ENCODE measurements around the gene CFAP70.

DNA sequence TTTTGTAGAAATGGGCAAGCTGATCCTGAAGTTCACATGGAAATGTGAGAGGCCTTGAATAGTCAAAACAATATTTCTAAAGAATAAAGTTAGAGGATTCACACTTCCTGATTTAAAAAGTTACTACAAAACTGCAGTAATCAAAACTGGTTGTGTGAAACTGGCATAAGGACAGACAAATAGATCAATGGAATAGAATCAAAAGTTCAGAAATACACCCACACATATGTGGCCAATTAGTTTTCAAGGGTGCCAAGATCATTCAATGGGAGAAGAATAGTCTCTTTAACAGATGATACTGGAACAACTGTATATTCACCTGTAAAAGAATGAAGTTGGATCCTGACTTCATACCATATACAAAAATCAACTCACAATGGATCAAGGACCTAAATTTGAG, 139.3 kb downstream of the CFAP70 start:
- TF ChIP-seq, protein P1, sequence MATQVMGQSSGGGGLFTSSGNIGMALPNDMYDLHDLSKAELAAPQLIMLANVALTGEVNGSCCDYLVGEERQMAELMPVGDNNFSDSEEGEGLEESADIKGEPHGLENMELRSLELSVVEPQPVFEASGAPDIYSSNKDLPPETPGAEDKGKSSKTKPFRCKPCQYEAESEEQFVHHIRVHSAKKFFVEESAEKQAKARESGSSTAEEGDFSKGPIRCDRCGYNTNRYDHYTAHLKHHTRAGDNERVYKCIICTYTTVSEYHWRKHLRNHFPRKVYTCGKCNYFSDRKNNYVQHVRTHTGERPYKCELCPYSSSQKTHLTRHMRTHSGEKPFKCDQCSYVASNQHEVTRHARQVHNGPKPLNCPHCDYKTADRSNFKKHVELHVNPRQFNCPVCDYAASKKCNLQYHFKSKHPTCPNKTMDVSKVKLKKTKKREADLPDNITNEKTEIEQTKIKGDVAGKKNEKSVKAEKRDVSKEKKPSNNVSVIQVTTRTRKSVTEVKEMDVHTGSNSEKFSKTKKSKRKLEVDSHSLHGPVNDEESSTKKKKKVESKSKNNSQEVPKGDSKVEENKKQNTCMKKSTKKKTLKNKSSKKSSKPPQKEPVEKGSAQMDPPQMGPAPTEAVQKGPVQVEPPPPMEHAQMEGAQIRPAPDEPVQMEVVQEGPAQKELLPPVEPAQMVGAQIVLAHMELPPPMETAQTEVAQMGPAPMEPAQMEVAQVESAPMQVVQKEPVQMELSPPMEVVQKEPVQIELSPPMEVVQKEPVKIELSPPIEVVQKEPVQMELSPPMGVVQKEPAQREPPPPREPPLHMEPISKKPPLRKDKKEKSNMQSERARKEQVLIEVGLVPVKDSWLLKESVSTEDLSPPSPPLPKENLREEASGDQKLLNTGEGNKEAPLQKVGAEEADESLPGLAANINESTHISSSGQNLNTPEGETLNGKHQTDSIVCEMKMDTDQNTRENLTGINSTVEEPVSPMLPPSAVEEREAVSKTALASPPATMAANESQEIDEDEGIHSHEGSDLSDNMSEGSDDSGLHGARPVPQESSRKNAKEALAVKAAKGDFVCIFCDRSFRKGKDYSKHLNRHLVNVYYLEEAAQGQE (IDR thresholded peaks at IDR 0.05; ENCODE audit: insufficient replicate concordance, low read depth) = no peak
- TF ChIP-seq, protein P2, sequence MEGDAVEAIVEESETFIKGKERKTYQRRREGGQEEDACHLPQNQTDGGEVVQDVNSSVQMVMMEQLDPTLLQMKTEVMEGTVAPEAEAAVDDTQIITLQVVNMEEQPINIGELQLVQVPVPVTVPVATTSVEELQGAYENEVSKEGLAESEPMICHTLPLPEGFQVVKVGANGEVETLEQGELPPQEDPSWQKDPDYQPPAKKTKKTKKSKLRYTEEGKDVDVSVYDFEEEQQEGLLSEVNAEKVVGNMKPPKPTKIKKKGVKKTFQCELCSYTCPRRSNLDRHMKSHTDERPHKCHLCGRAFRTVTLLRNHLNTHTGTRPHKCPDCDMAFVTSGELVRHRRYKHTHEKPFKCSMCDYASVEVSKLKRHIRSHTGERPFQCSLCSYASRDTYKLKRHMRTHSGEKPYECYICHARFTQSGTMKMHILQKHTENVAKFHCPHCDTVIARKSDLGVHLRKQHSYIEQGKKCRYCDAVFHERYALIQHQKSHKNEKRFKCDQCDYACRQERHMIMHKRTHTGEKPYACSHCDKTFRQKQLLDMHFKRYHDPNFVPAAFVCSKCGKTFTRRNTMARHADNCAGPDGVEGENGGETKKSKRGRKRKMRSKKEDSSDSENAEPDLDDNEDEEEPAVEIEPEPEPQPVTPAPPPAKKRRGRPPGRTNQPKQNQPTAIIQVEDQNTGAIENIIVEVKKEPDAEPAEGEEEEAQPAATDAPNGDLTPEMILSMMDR (IDR thresholded peaks at IDR 0.05; ENCODE audit: insufficient read depth, low read length) = no peak
- TF ChIP-seq POLR2AphosphoS5 (IDR thresholded peaks at IDR 0.05; ENCODE audit: low read depth) (no peak), GABPA (IDR thresholded peaks at IDR 0.05; ENCODE audit: low read depth) (no peak), SPI1 (IDR thresholded peaks at IDR 0.05; ENCODE audit: borderline replicate concordance, low read depth) (no peak)
